Measurements from ENCODE around the gene INO80B.

DNA sequence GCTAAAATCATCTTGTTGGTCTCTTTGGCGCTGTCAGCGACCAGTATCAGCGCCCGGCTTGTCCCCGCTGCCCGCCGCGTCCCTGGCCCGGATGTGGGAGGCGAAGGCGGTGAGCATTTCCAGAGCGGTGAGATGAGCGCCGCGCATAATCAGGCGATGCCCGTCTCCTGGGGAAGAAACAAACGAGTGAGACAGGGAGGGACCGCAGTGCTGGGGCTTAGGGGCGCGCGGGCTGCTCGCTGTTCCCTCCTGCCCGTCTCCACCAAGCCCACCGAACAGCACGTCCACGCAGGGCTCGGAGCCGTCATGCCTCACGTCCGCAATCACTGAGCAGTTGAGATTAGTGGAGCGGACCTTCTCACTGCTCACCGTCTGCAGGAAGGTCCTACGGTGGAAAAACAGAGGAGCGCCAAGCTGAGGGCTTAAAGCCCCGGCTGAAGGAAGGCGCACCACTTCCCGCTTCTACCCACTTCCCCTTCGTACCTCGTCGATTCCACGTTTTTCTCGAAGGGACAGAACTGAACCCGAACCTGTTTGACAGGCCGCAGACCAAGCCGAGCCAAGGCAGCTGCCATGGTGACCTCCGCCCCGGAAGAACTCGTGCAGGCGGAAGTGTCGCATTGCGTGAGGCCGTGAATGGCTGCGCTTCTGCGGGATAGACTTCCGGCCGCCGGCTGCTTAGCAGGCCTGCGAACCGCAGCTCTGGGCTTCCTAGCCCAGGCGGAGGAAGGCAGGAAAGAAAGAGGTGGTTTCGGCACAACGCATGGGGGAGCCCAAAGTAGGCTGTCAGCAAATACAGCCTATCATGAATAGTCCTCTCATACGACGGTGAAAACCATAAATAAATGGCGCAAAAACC, 17.4 kb downstream of the INO80B start, which contains the start of gene MRPL53:
- TF ChIP-seq YY1 (IDR thresholded peaks at IDR 0.05; ENCODE audit: insufficient read depth, insufficient read length) (peak; percentile 74), SUZ12 (IDR thresholded peaks at IDR 0.05; ENCODE audit: extremely low read depth, insufficient read depth, insufficient read length) (no peak), ZNF274 (IDR thresholded peaks at IDR 0.05; ENCODE audit: low read depth, low read length) (no peak)

All from NT2/D1 (cell line).